Gastrocnemius medialis (tissue), 4 donors: ENCODE measurements around the gene SFMBT1. TPM values are rescaled to one million over a fixed set of nuclear protein-coding genes. Genes with fewer than 3 reads are reported as not detected.

Source experiments
- ATAC-seq, 2 donors: fragments of 150-250 bp; one replicate each; pipeline ENCODE4 v1.9.1; 2016
- DNase-seq, 2 donors: peaks; one replicate each; pipeline ENCODE4 v3.0.0-alpha.2; 2019
- H3K27ac ChIP-seq, 4 donors: fragments of 200-600 bp; sonication (generic); 1 replicate in 1 of 4; 2 replicates in 3 of 4; pipeline ENCODE4 v1.5.1; 2016 to 2018; ENCODE audit warnings: mild to moderate bottlenecking in 2 of 4, moderate library complexity in 1 of 4
- H3K27me3 ChIP-seq, 3 donors: fragments of 200-600 bp; sonication (generic) in 2 of 3; 1 replicate in 1 of 3; 2 replicates in 2 of 3; pipeline versions ENCODE4 v1.5.1 to v1.6.0; 2016 to 2019; ENCODE audit warnings: mild to moderate bottlenecking in 1 of 3, moderate library complexity in 1 of 3
- H3K36me3 ChIP-seq, 2 donors: fragments of 200-600 bp; sonication (generic) in 1 of 2; one replicate each; pipeline ENCODE4 v1.5.1; 2017 to 2018
- H3K4me1 ChIP-seq, 2 donors: fragments of 200-600 bp; sonication (generic) in 1 of 2; one replicate each; pipeline ENCODE4 v1.5.1; 2016 to 2017; ENCODE audit warnings: mild to moderate bottlenecking in 2 of 2
- H3K4me3 ChIP-seq, 4 donors: fragments of 200-600 bp; sonication (generic) in 3 of 4; 1 replicate in 1 of 4; 2 replicates in 3 of 4; pipeline ENCODE4 v1.5.1; 2016 to 2019; ENCODE audit warnings: mild to moderate bottlenecking in 2 of 4
- H3K9me3 ChIP-seq, 3 donors: fragments of 200-600 bp; sonication (generic) in 2 of 3; 1 replicate in 1 of 3; 2 replicates in 2 of 3; pipeline ENCODE4 v1.5.1; 2016 to 2019
- CTCF ChIP-seq, 5 experiments: fragments of 450-650 bp in 3 of 5; fragments of 200-600 bp in 2 of 5; sonication (generic) in 2 of 5; IDR thresholded peaks in 4 of 5; conservative IDR thresholded peaks in 1 of 5; 1 replicate in 4 of 5; 2 replicates in 1 of 5; pipeline ENCODE4 v1.5.1; 2016 to 2019; ENCODE audit warnings: antibody characterized with exemption in 5 of 5, mild to moderate bottlenecking in 3 of 5, moderate library complexity in 3 of 5
- POLR2A ChIP-seq, 2 donors: fragments of 450-650 bp; IDR thresholded peaks; one replicate each; pipeline ENCODE4 v1.6.1; 2017; ENCODE audit warnings: antibody characterized with exemption in 2 of 2, mild to moderate bottlenecking in 2 of 2, moderate library complexity in 2 of 2
- in situ Hi-C, 4 donors: fragments of 200-750 bp; cut with MboI; loops; one replicate each; pipeline versions ENCODE4 v1.15.0 to v1.8.0; 2017; ENCODE audit warnings: low sequenced_read_pairs in 4 of 4
- intact Hi-C: fragments of 100-400 bp; cut with DNase I; formaldehyde crosslinking; loops from one replicate; pipeline ENCODE4 v1.15.1; 2023; ENCODE audit warnings: low total_unique reads
- total RNA-seq, 4 donors: library from RNA; depleted of rRNA; stranded (reverse); fragments of >200 nt; gene quantifications; one replicate each; pipeline versions ENCODE4 v1.1.0 to v1.2.3, GENCODE V29; 2016

The SFMBT1 gene
- total RNA-seq, 4 donors from 2014 or later = 17.5 to 39.7 (median 29.8) TPM

DNA sequence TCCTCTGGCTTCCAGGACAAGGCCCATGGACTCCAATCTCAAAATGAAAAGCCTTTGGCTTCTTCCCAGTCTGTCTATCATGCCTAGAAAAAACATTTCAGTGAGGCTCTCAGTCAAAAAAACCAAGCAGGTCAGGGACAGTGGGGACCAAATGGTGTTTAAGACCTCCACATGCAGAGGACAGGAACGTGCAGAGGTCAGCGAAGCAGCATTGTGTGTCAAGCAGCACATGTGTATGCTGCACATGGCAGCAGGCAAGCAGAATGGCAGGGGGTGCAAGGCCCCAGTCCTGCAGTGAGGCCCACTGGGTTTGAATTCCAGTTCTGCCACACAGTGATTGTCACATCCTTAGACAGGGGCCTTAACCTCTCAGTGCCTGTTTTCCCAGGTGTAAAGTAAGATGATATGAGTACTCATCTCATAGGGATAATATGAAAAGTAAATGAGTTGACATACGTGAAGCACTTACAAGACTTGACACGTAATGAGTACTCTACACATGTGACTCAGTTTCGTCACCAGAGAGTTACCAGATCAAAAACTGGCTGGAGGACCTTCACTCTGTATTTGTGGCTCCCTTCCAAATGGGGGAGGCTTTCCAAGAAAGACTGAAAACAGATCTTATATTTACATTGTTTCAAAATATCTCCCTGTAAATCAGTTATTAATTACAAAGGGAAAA, 159.7 kb downstream of the SFMBT1 start:
- H3K36me3 ChIP-seq = peaks cover 0 to 5% of the 10 kb centered on the region in 2 donors
- no peaks in the 10 kb centered on the region for H3K9me3 ChIP-seq
- H3K27ac ChIP-seq = peak overlapping the region in 1 of 4 donors; percentile 13
- intact Hi-C loops (no loop called here), in situ Hi-C loops (no loop called here)
- no peak overlapping the region for H3K4me3 ChIP-seq
- TF ChIP-seq CTCF (IDR thresholded peaks at IDR 0.05 in 4 of 5, conservative IDR thresholded peaks at IDR 0.05 in 1 of 5) (no peak), POLR2A (IDR thresholded peaks at IDR 0.05) (no peak)
- H3K4me1 ChIP-seq = peaks cover 5 to 20% of the 10 kb centered on the region in 2 donors
- ATAC-seq (no peak), DNase-seq (no peak)
- no peaks in the 10 kb centered on the region for H3K27me3 ChIP-seq

- intact Hi-C loops (no loop called here), in situ Hi-C loops (no loop called here)
These were observed 163.5 kb downstream of the SFMBT1 start for GRCh38 chr3:52882377-52882776.

GRCh38 chr3:52881871-52882270, 164.0 kb downstream of the SFMBT1 start:
- H3K4me1 ChIP-seq = peaks cover 4 to 21% of the 10 kb centered on the region in 2 donors
- H3K27me3 ChIP-seq = no peaks in the 10 kb centered on the region
- intact Hi-C loops = no loop called here
- TF ChIP-seq POLR2A (IDR thresholded peaks at IDR 0.05) (no peak), CTCF (IDR thresholded peaks at IDR 0.05 in 4 of 5, conservative IDR thresholded peaks at IDR 0.05 in 1 of 5) (no peak)
- no peak for ATAC-seq
- peaks cover 0 to 5% of the 10 kb centered on the region in 2 donors for H3K36me3 ChIP-seq
- no peaks in the 10 kb centered on the region for H3K9me3 ChIP-seq
- H3K4me3 ChIP-seq = no peak overlapping the region
- in situ Hi-C loops = no loop called here
- no peak for DNase-seq
- H3K27ac ChIP-seq = no peak overlapping the region

More at GRCh38 chr3:52882377-52882776, 163.5 kb downstream of the SFMBT1 start:
- peaks cover 0 to 5% of the 10 kb centered on the region in 2 donors for H3K36me3 ChIP-seq
- no peak for ATAC-seq
- no peak overlapping the region for H3K27ac ChIP-seq
- no peak for DNase-seq
- H3K27me3 ChIP-seq = no peaks in the 10 kb centered on the region
- no peak for TF ChIP-seq POLR2A (IDR thresholded peaks at IDR 0.05)
- no peak for TF ChIP-seq CTCF (IDR thresholded peaks at IDR 0.05 in 4 of 5, conservative IDR thresholded peaks at IDR 0.05 in 1 of 5)
- peaks cover 4 to 21% of the 10 kb centered on the region in 2 donors for H3K4me1 ChIP-seq
- no peaks in the 10 kb centered on the region for H3K9me3 ChIP-seq
- no peak overlapping the region for H3K4me3 ChIP-seq

DNA sequence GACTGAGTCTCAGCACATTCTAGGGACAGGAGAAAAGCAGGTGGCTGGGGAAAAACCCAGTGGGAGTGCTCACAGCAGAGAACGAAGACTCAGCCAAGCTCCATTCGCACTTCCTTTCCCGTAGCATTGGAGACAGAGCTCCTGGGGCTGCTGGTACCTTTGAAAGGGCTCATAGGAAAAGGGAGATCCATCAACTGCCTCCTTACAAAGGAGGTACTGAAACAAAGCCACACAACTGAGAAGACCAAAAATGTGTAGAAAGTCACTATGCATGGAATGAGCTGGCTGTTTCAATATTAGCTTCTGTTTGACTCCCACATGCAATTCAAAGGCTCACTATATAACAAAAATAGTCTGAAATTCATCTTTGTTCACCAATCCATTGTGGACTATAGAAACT, 165.4 kb downstream of the SFMBT1 start:
- ATAC-seq (no peak), DNase-seq (no peak)
- in situ Hi-C loops = no loop called here
- Histone ChIP-seq H3K27ac (no peak overlapping the region), H3K9me3 (no peaks in the 10 kb centered on the region), H3K36me3 (peaks cover 0 to 4% of the 10 kb centered on the region in 2 donors), H3K27me3 (no peaks in the 10 kb centered on the region), H3K4me1 (peaks cover 4 to 10% of the 10 kb centered on the region in 2 donors), H3K4me3 (no peak overlapping the region)
- intact Hi-C loops = no loop called here
- no peak for TF ChIP-seq CTCF (IDR thresholded peaks at IDR 0.05 in 4 of 5, conservative IDR thresholded peaks at IDR 0.05 in 1 of 5)
